OCI-LY1 (cell line): Measurements from ENCODE around the gene GCK.
"Not testable (repeated sequence)": the region's sequence is repeated elsewhere in the genome, so short reads cannot be mapped to it uniquely, and the experiment has no call there.

ENCODE experiments used
- H2AFZ ChIP-seq: fragments of 200-600 bp; sonication (generic), shearing (Covaris generic); 2 replicates; pipeline ENCODE4 v1.6.0; 2014; ENCODE audit warnings: antibody characterized with exemption, mild to moderate bottlenecking, low read length
- H3F3A ChIP-seq: fragments of 200-600 bp; sonication (generic), shearing (Covaris generic); 2 replicates; pipeline ENCODE4 v1.6.0; 2014; ENCODE audit warnings: mild to moderate bottlenecking, antibody characterized with exemption, low read length, moderate library complexity; ENCODE audit not compliant: insufficient read depth
- H3K27ac ChIP-seq: fragments of 200-600 bp; sonication (generic); 2 replicates; pipeline ENCODE4 v1.5.1; 2014; ENCODE audit warnings: low read length, mixed run types, mild to moderate bottlenecking, low read depth; ENCODE audit not compliant: poor library complexity, severe bottlenecking
- H3K27me3 ChIP-seq: fragments of 200-600 bp; sonication (generic); 2 replicates; pipeline ENCODE4 v1.6.0; 2014; ENCODE audit warnings: antibody characterized with exemption, mild to moderate bottlenecking, low read length, moderate library complexity; ENCODE audit not compliant: insufficient read depth
- H3K36me3 ChIP-seq: fragments of 200-600 bp; sonication (generic); 2 replicates; pipeline ENCODE4 v1.6.1; 2014; ENCODE audit warnings: mild to moderate bottlenecking, antibody characterized with exemption, low read length, moderate library complexity, mixed read lengths; ENCODE audit not compliant: insufficient read depth
- H3K4me1 ChIP-seq: fragments of 200-600 bp; sonication (generic); 2 replicates; pipeline ENCODE4 v1.5.1; 2014; ENCODE audit warnings: mild to moderate bottlenecking, low read length, moderate library complexity; ENCODE audit not compliant: insufficient read depth, severe bottlenecking
- H3K4me2 ChIP-seq: fragments of 200-600 bp; sonication (generic), shearing (Covaris generic); 2 replicates; pipeline ENCODE4 v1.6.1; 2014; ENCODE audit warnings: low read length
- H3K4me3 ChIP-seq: fragments of 200-600 bp; sonication (generic); 2 replicates; pipeline ENCODE4 v1.5.1; 2014; ENCODE audit warnings: low read length, low read depth, mild to moderate bottlenecking, mixed read lengths; ENCODE audit not compliant: poor library complexity, severe bottlenecking
- H3K79me2 ChIP-seq: fragments of 200-600 bp; shearing (Covaris generic); 2 replicates; pipeline ENCODE4 v1.6.1; 2016; ENCODE audit warnings: mixed run types, low read length, mixed read lengths; ENCODE audit not compliant: insufficient read depth
- H3K9ac ChIP-seq: fragments of 200-600 bp; sonication (generic), shearing (Covaris generic); 2 replicates; pipeline ENCODE4 v1.6.1; 2014; ENCODE audit warnings: mild to moderate bottlenecking, low read length, mixed read lengths
- H3K9me2 ChIP-seq: fragments of 200-600 bp; sonication (generic), shearing (Covaris generic); 2 replicates; pipeline ENCODE4 v1.6.1; 2014; ENCODE audit warnings: low read depth, mild to moderate bottlenecking, low read length, mixed read lengths
- H3K9me3 ChIP-seq: fragments of 200-600 bp; shearing (Covaris generic); 2 replicates; pipeline ENCODE4 v1.6.1; 2014; ENCODE audit warnings: low read length, mixed read lengths
- H4K20me1 ChIP-seq: fragments of 200-600 bp; sonication (generic), shearing (Covaris generic); 2 replicates; pipeline ENCODE4 v1.6.0; 2016; ENCODE audit warnings: mild to moderate bottlenecking, low read length; ENCODE audit not compliant: insufficient read depth
- EZH2 ChIP-seq: fragments of 200-600 bp; sonication (generic), shearing (Covaris generic); IDR thresholded peaks from 2 replicates; pipeline ENCODE4 v1.8.0; 2017; ENCODE audit warnings: borderline replicate concordance, mixed run types, mild to moderate bottlenecking, antibody characterized with exemption, low read length, moderate library complexity, mixed read lengths
- TF ChIP-seq, protein P1 (sequence below): fragments of 200-600 bp; sonication (generic), shearing (Covaris generic); IDR thresholded peaks from 2 replicates; pipeline ENCODE4 v1.5.1; 2017; ENCODE audit warnings: mild to moderate bottlenecking, antibody characterized with exemption, low read length, moderate library complexity, mixed read lengths

The GCK gene

DNA sequence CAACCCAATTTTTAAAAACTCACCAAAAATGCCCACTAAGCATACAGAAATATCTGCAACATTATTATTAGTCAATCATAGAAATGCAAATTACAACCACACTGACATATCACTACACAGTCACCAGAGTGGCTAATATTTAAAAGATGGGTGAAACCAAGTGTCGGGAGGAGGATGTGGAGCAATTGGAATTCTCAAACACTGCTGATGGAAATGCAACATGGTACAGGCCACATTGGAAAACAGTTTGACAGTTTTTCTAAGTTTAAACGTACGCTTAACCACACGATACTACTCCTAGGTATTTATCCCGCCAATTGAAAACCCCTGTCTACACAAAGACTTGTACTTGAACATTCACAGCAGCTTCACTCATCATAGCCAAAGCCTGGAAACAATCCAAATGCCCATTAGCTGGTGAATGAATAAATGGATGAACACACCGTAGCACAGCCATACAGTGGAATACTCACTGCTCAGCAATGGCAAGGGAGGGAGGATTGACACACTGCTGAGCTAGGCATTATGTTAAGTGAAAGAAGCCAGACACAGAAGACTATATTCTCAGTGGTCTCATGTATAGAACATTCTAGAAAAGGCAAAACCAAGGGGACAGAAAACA lies 16.3 kb downstream of the GCK start:
- Histone ChIP-seq H3K79me2 (no peaks in the 10 kb centered on the region), H3K4me2 (no peak overlapping the region), H3F3A (no peaks in the 10 kb centered on the region), H3K27ac (no peak overlapping the region), H3K9me2 (no peaks in the 10 kb centered on the region), H3K4me1 (no peaks in the 10 kb centered on the region), H3K9me3 (0 out of 2 replicates have a peak, but pooled peaks cover 3% of the 10 kb centered on the region), H3K36me3 (no peaks in the 10 kb centered on the region), H4K20me1 (no peaks in the 10 kb centered on the region), H3K9ac (no peak overlapping the region), H2AFZ (no peak overlapping the region), H3K4me3 (no peak overlapping the region), H3K27me3 (peaks cover 24% of the 10 kb centered on the region; the same call in 1 of the 2 replicates)
- TF ChIP-seq EZH2 = no peak
- TF ChIP-seq, protein P1, sequence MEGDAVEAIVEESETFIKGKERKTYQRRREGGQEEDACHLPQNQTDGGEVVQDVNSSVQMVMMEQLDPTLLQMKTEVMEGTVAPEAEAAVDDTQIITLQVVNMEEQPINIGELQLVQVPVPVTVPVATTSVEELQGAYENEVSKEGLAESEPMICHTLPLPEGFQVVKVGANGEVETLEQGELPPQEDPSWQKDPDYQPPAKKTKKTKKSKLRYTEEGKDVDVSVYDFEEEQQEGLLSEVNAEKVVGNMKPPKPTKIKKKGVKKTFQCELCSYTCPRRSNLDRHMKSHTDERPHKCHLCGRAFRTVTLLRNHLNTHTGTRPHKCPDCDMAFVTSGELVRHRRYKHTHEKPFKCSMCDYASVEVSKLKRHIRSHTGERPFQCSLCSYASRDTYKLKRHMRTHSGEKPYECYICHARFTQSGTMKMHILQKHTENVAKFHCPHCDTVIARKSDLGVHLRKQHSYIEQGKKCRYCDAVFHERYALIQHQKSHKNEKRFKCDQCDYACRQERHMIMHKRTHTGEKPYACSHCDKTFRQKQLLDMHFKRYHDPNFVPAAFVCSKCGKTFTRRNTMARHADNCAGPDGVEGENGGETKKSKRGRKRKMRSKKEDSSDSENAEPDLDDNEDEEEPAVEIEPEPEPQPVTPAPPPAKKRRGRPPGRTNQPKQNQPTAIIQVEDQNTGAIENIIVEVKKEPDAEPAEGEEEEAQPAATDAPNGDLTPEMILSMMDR = no peak

DNA sequence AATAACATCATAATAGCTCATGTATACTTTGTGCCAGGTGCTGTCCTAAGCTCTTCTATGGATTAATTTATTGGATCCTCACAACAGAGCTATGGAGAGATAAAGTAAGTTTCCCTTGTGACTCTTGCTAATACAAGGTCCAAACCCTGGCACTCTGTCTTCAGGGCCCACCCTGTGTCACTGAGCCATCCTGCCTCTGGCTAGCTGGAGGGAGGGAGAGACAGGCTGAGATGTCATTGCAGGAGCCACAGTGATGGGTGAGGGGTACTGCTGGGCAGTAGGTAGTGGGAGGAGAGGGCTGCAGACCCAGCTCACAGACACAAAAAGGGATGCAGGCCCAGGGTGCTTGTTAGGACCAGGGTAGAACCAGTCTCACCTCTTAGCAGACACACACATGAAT lies 16.9 kb downstream of the GCK start:
- no peaks in the 10 kb centered on the region for H3K79me2 ChIP-seq
- H3K9me3 ChIP-seq = 0 out of 2 replicates have a peak, but pooled peaks cover 3% of the 10 kb centered on the region
- H3K9me2 ChIP-seq = no peaks in the 10 kb centered on the region
- H3F3A ChIP-seq = no peaks in the 10 kb centered on the region
- H3K27ac ChIP-seq = no peak overlapping the region
- no peaks in the 10 kb centered on the region for H3K4me1 ChIP-seq
- no peak overlapping the region for H3K4me2 ChIP-seq
- H3K27me3 ChIP-seq = peaks cover 18% of the 10 kb centered on the region; the same call in 1 of the 2 replicates
- H2AFZ ChIP-seq = no peak overlapping the region
- H3K9ac ChIP-seq = no peak overlapping the region
- no peak overlapping the region for H3K4me3 ChIP-seq
- TF ChIP-seq, protein P1 = no peak
- no peak for TF ChIP-seq EZH2
- no peaks in the 10 kb centered on the region for H4K20me1 ChIP-seq
- H3K36me3 ChIP-seq = no peaks in the 10 kb centered on the region

DNA sequence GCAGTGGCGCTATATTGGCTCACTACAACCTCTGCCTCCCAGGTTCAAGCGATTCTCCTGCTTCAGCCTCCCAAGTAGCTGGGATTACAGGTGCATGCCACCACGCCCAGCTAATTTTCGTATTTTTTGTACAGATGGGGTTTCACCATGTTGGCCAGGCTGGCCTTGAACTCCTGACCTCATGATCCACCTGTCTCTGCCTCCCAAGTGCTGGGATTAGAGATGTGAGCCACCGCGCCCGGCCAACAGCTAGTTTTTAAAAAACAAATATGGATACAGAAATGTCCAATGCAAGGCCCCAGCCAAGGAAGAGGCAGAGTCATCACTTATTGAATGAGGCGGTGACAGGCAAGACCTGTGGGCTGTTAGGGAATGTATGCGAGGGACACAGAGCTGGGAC lies 17.3 kb downstream of the GCK start:
- H3K27me3 ChIP-seq = peaks cover 16% of the 10 kb centered on the region; the same call in 1 of the 2 replicates
- H3F3A ChIP-seq, H3K9me3 ChIP-seq, H3K4me2 ChIP-seq, H3K36me3 ChIP-seq, H3K27ac ChIP-seq, H2AFZ ChIP-seq, H3K9me2 ChIP-seq, H3K9ac ChIP-seq, H4K20me1 ChIP-seq, H3K4me3 ChIP-seq, H3K4me1 ChIP-seq, H3K79me2 ChIP-seq: not testable (repeated sequence)

DNA sequence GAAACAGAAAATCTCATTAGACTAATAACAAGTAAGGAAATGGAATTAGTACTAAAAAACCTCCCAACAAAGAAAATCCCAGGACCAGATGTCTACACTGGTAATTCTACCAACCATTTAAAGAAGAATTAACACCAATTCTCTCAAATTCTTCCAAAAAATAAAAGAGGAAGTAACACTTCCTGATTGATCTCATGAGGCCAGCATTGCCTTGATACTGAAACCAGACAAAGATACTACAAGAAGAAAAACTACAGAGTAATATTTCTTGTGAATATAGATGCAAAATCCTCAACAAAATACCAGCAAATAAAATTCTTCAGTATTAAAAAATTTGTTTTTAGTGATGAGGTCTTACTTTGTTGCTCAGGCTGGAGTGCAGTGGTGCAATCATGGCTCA lies 21.3 kb downstream of the GCK start:
- H3K9me2 ChIP-seq = no peaks in the 10 kb centered on the region
- H3K9me3 ChIP-seq = 0 out of 2 replicates have a peak, but pooled peaks cover 11% of the 10 kb centered on the region
- no peak overlapping the region for H3K4me3 ChIP-seq
- H3K4me2 ChIP-seq = no peak overlapping the region
- H3F3A ChIP-seq = no peaks in the 10 kb centered on the region
- TF ChIP-seq, protein P1 = no peak
- TF ChIP-seq EZH2 = no peak
- H3K27me3 ChIP-seq = peaks cover 20% of the 10 kb centered on the region
- H4K20me1 ChIP-seq = no peaks in the 10 kb centered on the region
- no peaks in the 10 kb centered on the region for H3K4me1 ChIP-seq
- H3K9ac ChIP-seq = no peak overlapping the region
- no peak overlapping the region for H3K27ac ChIP-seq
- H3K79me2 ChIP-seq = no peaks in the 10 kb centered on the region
- H3K36me3 ChIP-seq = no peaks in the 10 kb centered on the region; the same call in 1 of the 2 replicates
- H2AFZ ChIP-seq = no peak overlapping the region
